MM.1S (cell line): ENCODE measurements around the gene KRTAP5-3.

ENCODE experiments used
- DNase-seq: peaks from one replicate; pipeline ENCODE4 v3.0.0-alpha.2; 2015
- H2AFZ ChIP-seq: fragments of 300-600 bp; sonication (generic); 2 replicates; pipeline ENCODE4 v1.6.0; 2016; ENCODE audit warnings: antibody characterized with exemption, low read length
- H3F3A ChIP-seq: fragments of 300-600 bp; sonication (generic); 2 replicates; pipeline ENCODE4 v1.6.1; 2016; ENCODE audit warnings: mild to moderate bottlenecking, antibody characterized with exemption, low read length, moderate library complexity, mixed read lengths; ENCODE audit not compliant: insufficient read depth
- H3K27ac ChIP-seq: fragments of 300-600 bp; sonication (generic); 2 replicates; pipeline ENCODE4 v1.5.1; 2016; ENCODE audit warnings: mild to moderate bottlenecking, low read length
- H3K27me3 ChIP-seq: fragments of 300-600 bp; sonication (generic); replicated peaks from 2 replicates; pipeline ENCODE4 v1.6.0; 2016; ENCODE audit warnings: low read length; ENCODE audit not compliant: insufficient read depth
- H3K36me3 ChIP-seq: fragments of 300-600 bp; sonication (generic); replicated peaks from 2 replicates; pipeline ENCODE4 v1.6.1; 2016; ENCODE audit warnings: mild to moderate bottlenecking, low read length, mixed read lengths; ENCODE audit not compliant: insufficient read depth
- H3K4me1 ChIP-seq: fragments of 300-600 bp; sonication (generic); 2 replicates; pipeline ENCODE4 v1.6.1; 2016; ENCODE audit warnings: low read length, mixed read lengths
- H3K4me2 ChIP-seq: fragments of 300-600 bp; sonication (generic); 2 replicates; pipeline ENCODE4 v1.6.0; 2016; ENCODE audit warnings: low read depth, low read length
- H3K4me3 ChIP-seq: fragments of 300-600 bp; sonication (generic); 2 replicates; pipeline ENCODE4 v1.5.1; 2016; ENCODE audit warnings: low read length, mixed read lengths
- H3K79me2 ChIP-seq: fragments of 300-600 bp; sonication (generic); 2 replicates; pipeline ENCODE4 v1.6.1; 2016; ENCODE audit warnings: mixed run types, low read length, mixed read lengths
- H3K9ac ChIP-seq: fragments of 300-600 bp; sonication (generic); 2 replicates; pipeline ENCODE4 v1.6.1; 2016; ENCODE audit warnings: low read length, mixed read lengths
- H3K9me2 ChIP-seq: fragments of 300-600 bp; sonication (generic); replicated peaks from 2 replicates; pipeline ENCODE4 v1.6.1; 2016; ENCODE audit warnings: mild to moderate bottlenecking, low read length, mixed read lengths; ENCODE audit not compliant: insufficient read depth
- H3K9me3 ChIP-seq: fragments of 300-600 bp; sonication (generic); replicated peaks from 2 replicates; pipeline ENCODE4 v1.6.1; 2016; ENCODE audit warnings: mild to moderate bottlenecking, low read length, mixed read lengths; ENCODE audit not compliant: insufficient read depth
- H4K20me1 ChIP-seq: fragments of 300-600 bp; sonication (generic); 2 replicates; pipeline ENCODE4 v1.6.1; 2016; ENCODE audit warnings: mild to moderate bottlenecking, low read length, moderate library complexity, mixed read lengths; ENCODE audit not compliant: insufficient read depth
- CTCF ChIP-seq: fragments of 300-600 bp; sonication (generic); IDR thresholded peaks from 2 replicates; pipeline ENCODE4 v1.5.1; 2016; ENCODE audit warnings: antibody characterized with exemption, low read length, mixed read lengths
- EZH2 ChIP-seq: fragments of 300-600 bp; sonication (generic); optimal IDR thresholded peaks from 2 replicates; pipeline ENCODE3; 2017; ENCODE audit warnings: low read depth, mild to moderate bottlenecking, antibody characterized with exemption, low read length, mixed read lengths
- EZH2phosphoT487 ChIP-seq: fragments of 300-600 bp; sonication (generic); IDR thresholded peaks from 2 replicates; pipeline ENCODE4 v1.6.1; 2018; ENCODE audit warnings: antibody characterized with exemption, low read length

KRTAP5-3 gene

GRCh38 chr11:1652442-1652770, 44.1 kb upstream of the KRTAP5-3 start:
- H3K4me1 ChIP-seq: no peaks in the 10 kb centered on the region
- no peaks in the 10 kb centered on the region for H3K9me2 ChIP-seq
- H3F3A ChIP-seq: no peaks in the 10 kb centered on the region
- peaks cover 96% of the 10 kb centered on the region for H3K27me3 ChIP-seq
- TF ChIP-seq CTCF: no peak
- TF ChIP-seq EZH2: no peak
- TF ChIP-seq EZH2phosphoT487: no peak
- no peaks in the 10 kb centered on the region for H3K9me3 ChIP-seq
- no peaks in the 10 kb centered on the region for H4K20me1 ChIP-seq
- no peaks in the 10 kb centered on the region for H3K79me2 ChIP-seq
- no peak overlapping the region for H3K4me2 ChIP-seq
- no peaks in the 10 kb centered on the region for H3K36me3 ChIP-seq
- no peak overlapping the region for H3K27ac ChIP-seq
- H3K9ac ChIP-seq: no peak overlapping the region
- H2AFZ ChIP-seq: no peak overlapping the region
- H3K4me3 ChIP-seq: no peak overlapping the region
- no peak for DNase-seq

- Histone ChIP-seq H3K4me3 (no peak overlapping the region), H3K9me3 (no peaks in the 10 kb centered on the region), H3K27ac (no peak overlapping the region), H3K4me2 (no peak overlapping the region), H3K27me3 (peaks cover 96% of the 10 kb centered on the region), H2AFZ (no peak overlapping the region), H3K9me2 (no peaks in the 10 kb centered on the region), H3K36me3 (no peaks in the 10 kb centered on the region), H3F3A (no peaks in the 10 kb centered on the region), H4K20me1 (no peaks in the 10 kb centered on the region), H3K4me1 (no peaks in the 10 kb centered on the region), H3K79me2 (no peaks in the 10 kb centered on the region), H3K9ac (no peak overlapping the region)
- DNase-seq: no peak
- TF ChIP-seq CTCF (no peak), EZH2phosphoT487 (no peak), EZH2 (no peak)
Measured at GRCh38 chr11:1652026-1652425, 43.8 kb upstream of the KRTAP5-3 start.

GRCh38 chr11:1651411-1651980, 43.2 kb upstream of the KRTAP5-3 start:
- Histone ChIP-seq H3K9me3 (no peaks in the 10 kb centered on the region), H4K20me1 (no peaks in the 10 kb centered on the region), H3K79me2 (no peaks in the 10 kb centered on the region), H3K27ac (no peak overlapping the region), H3K4me2 (no peak overlapping the region), H3F3A (no peaks in the 10 kb centered on the region), H3K4me1 (no peaks in the 10 kb centered on the region), H3K27me3 (peaks cover 96% of the 10 kb centered on the region), H2AFZ (no peak overlapping the region), H3K9ac (no peak overlapping the region), H3K9me2 (no peaks in the 10 kb centered on the region), H3K36me3 (no peaks in the 10 kb centered on the region), H3K4me3 (no peak overlapping the region)
- DNase-seq: no peak
- no peak for TF ChIP-seq EZH2
- TF ChIP-seq CTCF: no peak
